ENCODE measurements around the gene ZNF672.

- TF ChIP-seq CTCF (IDR thresholded peaks at IDR 0.05; ENCODE audit: poor library complexity) (no peak), EZH2 (IDR thresholded peaks at IDR 0.05; ENCODE audit: borderline replicate concordance) (no peak), EZH2phosphoT487 (IDR thresholded peaks at IDR 0.05; ENCODE audit: low read depth, severe bottlenecking, unreplicated experiment) (no peak)
Measured at GRCh38 chr1:248791010-248791409, 47.0 kb upstream of the ZNF672 start.
